ENCODE measurements around the gene POLR2J2.
"Not testable (repeated sequence)": the region's sequence is repeated elsewhere in the genome, so short reads cannot be mapped to it uniquely, and the experiment has no call there.

DNA sequence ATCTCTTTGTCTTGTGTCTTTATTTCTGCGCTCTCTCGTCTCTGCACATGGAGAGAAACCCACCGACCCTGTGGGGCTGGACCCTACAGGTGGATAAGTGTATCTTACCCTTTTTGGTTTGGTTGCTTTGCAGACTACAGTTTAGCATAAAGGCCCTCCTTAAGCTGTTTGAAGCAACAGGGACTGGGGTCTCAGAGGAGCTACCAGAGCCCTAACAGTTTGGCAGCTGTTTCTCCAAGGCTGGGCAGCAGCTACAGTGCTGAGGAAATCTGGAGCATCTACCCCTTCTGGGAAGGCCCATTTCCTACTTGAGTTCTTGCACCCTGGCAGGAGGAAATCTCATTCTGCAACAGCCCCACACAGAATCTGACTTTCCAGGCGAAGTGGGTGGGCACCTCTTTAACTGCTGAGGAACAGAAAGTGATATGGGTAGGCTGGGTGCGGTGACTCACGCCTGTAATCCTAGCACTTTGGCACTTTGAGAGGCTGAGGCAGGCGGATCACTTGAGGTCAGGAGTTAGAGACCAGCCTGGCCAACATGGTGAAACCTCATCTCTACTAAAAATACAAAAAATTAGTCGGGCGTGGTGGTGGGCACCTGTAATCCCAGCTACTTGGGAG, 2.1 kb upstream of the POLR2J2 start:
- not testable (repeated sequence) for TF ChIP-seq POLR2A (IDR thresholded peaks at IDR 0.05)
- TF ChIP-seq, protein P1, sequence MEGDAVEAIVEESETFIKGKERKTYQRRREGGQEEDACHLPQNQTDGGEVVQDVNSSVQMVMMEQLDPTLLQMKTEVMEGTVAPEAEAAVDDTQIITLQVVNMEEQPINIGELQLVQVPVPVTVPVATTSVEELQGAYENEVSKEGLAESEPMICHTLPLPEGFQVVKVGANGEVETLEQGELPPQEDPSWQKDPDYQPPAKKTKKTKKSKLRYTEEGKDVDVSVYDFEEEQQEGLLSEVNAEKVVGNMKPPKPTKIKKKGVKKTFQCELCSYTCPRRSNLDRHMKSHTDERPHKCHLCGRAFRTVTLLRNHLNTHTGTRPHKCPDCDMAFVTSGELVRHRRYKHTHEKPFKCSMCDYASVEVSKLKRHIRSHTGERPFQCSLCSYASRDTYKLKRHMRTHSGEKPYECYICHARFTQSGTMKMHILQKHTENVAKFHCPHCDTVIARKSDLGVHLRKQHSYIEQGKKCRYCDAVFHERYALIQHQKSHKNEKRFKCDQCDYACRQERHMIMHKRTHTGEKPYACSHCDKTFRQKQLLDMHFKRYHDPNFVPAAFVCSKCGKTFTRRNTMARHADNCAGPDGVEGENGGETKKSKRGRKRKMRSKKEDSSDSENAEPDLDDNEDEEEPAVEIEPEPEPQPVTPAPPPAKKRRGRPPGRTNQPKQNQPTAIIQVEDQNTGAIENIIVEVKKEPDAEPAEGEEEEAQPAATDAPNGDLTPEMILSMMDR (IDR thresholded peaks at IDR 0.05): not testable (repeated sequence)

Data from esophagus squamous epithelium (tissue), 4 donors.